ENCODE measurements around the gene ROBO1. TPM values are rescaled to one million over a fixed set of nuclear protein-coding genes. Genes with fewer than 3 reads are reported as not detected.
A peak's percentile ranks its signal among the peaks of the same experiment; 100 is the strongest.

The ROBO1 gene
- polyA plus RNA-seq, 4 donors = 0.81 to 12.2 (median 2.6) TPM

- no peak for DNase-seq
- Histone ChIP-seq H3K27me3 (ENCODE audit: control insufficient read depth in 3 of 3, insufficient read depth in 3 of 3, low read length in 3 of 3) (no peaks in the 10 kb centered on the region), H3K9me3 (ENCODE audit: control insufficient read depth in 2 of 2, insufficient read depth in 1 of 2, low read depth in 1 of 2, low read length in 1 of 2) (no peaks in the 10 kb centered on the region), H3K27ac (ENCODE audit: low read depth in 1 of 3, low read length in 2 of 3) (no peak overlapping the region), H3K4me3 (ENCODE audit: low read depth in 1 of 3, low read length in 3 of 3) (no peak overlapping the region), H3K36me3 (ENCODE audit: control insufficient read depth in 3 of 3, insufficient read depth in 2 of 3, low read depth in 1 of 3, low read length in 3 of 3) (no peaks in the 10 kb centered on the region), H3K4me1 (ENCODE audit: control insufficient read depth in 3 of 3, insufficient read depth in 2 of 3, low read depth in 1 of 3, low read length in 2 of 3) (no peaks in the 10 kb centered on the region)
- FAIRE-seq = no peak
- 29 to 58% (median 42%) methylated on average over 2 of the region's 2 CpGs for WGBS, 3 donors
Measured at GRCh38 chr3:79154865-79155264, 612.9 kb downstream of the ROBO1 start.

GRCh38 chr3:79148786-79149185 lies 619.0 kb downstream of the ROBO1 start:
- no peaks in the 10 kb centered on the region for H3K36me3 ChIP-seq (ENCODE audit: control insufficient read depth in 3 of 3, insufficient read depth in 2 of 3, low read depth in 1 of 3, low read length in 3 of 3)
- 83 to 87% (median 85%) methylated on average over 2 of the region's 2 CpGs for WGBS, 3 donors
- no peak overlapping the region for H3K4me3 ChIP-seq (ENCODE audit: low read depth in 1 of 3, low read length in 3 of 3)
- no peaks in the 10 kb centered on the region for H3K4me1 ChIP-seq (ENCODE audit: control insufficient read depth in 3 of 3, insufficient read depth in 2 of 3, low read depth in 1 of 3, low read length in 2 of 3)
- DNase-seq (no peak), FAIRE-seq (no peak)
- no peaks in the 10 kb centered on the region for H3K27me3 ChIP-seq (ENCODE audit: control insufficient read depth in 3 of 3, insufficient read depth in 3 of 3, low read length in 3 of 3)
- H3K27ac ChIP-seq (ENCODE audit: low read depth in 1 of 3, low read length in 2 of 3) = no peak overlapping the region
- H3K9me3 ChIP-seq (ENCODE audit: control insufficient read depth in 2 of 2, insufficient read depth in 1 of 2, low read depth in 1 of 2, low read length in 1 of 2) = no peaks in the 10 kb centered on the region

- WGBS, 3 donors = 41 to 68% (median 50%) methylated on average over 3 of the region's 3 CpGs
- H3K9me3 ChIP-seq (ENCODE audit: control insufficient read depth in 2 of 2, insufficient read depth in 1 of 2, low read depth in 1 of 2, low read length in 1 of 2) = no peaks in the 10 kb centered on the region
- DNase-seq = no peak
- no peak overlapping the region for H3K4me3 ChIP-seq (ENCODE audit: low read depth in 1 of 3, low read length in 3 of 3)
- H3K27ac ChIP-seq (ENCODE audit: low read depth in 1 of 3, low read length in 2 of 3) = no peak overlapping the region
- FAIRE-seq = no peak
- no peaks in the 10 kb centered on the region for H3K27me3 ChIP-seq (ENCODE audit: control insufficient read depth in 3 of 3, insufficient read depth in 3 of 3, low read length in 3 of 3)
- no peaks in the 10 kb centered on the region for H3K36me3 ChIP-seq (ENCODE audit: control insufficient read depth in 3 of 3, insufficient read depth in 2 of 3, low read depth in 1 of 3, low read length in 3 of 3)
- H3K4me1 ChIP-seq (ENCODE audit: control insufficient read depth in 3 of 3, insufficient read depth in 2 of 3, low read depth in 1 of 3, low read length in 2 of 3) = no peaks in the 10 kb centered on the region
Measured at GRCh38 chr3:79146024-79146423, 621.8 kb downstream of the ROBO1 start.

DNA sequence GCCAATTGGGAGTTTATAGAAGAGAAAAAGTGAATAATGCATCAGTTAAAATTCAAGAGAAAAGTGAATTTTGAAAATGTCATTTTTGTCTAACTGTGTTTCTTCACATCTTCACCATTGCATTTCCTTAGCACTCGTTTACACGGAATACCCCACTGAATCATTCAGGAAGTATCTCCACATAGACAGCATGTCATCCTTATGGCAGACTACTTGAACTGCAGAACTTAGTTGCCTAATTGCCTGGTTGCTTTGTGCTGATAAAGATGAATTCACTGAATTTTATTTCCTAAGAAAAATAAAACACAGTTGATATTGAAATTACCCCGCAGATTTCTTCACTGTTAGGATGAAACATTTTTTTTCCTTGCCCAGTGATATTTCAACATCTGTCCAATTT lies 627.1 kb downstream of the ROBO1 start:
- Histone ChIP-seq H3K9me3 (ENCODE audit: control insufficient read depth in 2 of 2, insufficient read depth in 1 of 2, low read depth in 1 of 2, low read length in 1 of 2) (no peaks in the 10 kb centered on the region), H3K27me3 (ENCODE audit: control insufficient read depth in 3 of 3, insufficient read depth in 3 of 3, low read length in 3 of 3) (no peaks in the 10 kb centered on the region), H3K4me1 (ENCODE audit: control insufficient read depth in 3 of 3, insufficient read depth in 2 of 3, low read depth in 1 of 3, low read length in 2 of 3) (no peaks in the 10 kb centered on the region), H3K27ac (ENCODE audit: low read depth in 1 of 3, low read length in 2 of 3) (no peak overlapping the region), H3K36me3 (ENCODE audit: control insufficient read depth in 3 of 3, insufficient read depth in 2 of 3, low read depth in 1 of 3, low read length in 3 of 3) (no peaks in the 10 kb centered on the region), H3K4me3 (ENCODE audit: low read depth in 1 of 3, low read length in 3 of 3) (no peak overlapping the region)
- FAIRE-seq = no peak
- 68 to 80% (median 72%) methylated on average over 3 of the region's 3 CpGs for WGBS, 3 donors
- no peak for DNase-seq

DNA sequence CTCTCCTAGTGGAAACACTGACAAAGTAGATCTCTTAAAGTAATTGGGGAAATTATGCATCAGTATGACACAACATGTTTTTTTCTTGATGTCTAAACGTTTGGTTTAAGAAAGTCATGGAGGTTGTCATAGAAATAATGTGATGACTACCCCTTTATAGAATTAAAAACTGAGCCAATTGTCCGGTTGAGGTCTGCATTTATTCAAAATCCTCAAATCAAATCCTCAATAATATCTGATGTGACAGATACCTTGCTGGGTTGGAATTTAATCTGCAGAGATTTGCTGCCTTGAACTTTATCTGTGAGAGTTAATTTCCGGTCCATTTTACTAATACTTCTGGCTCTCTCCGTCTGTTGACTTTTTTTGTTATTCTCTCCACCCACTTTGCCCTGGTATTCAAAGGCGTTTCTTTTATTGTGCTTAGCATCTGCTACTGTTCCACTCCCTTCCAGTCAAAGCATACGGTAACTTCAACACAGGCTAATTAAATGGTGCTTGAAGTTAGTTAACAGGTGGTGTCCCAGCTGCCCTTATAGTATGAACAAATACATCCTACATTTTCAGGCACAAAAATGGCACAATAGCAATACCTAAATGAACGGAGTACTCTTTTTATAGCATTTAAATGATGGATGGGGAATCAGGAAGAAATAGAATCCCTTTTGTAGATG lies 628.3 kb downstream of the ROBO1 start:
- H3K27ac ChIP-seq (ENCODE audit: low read depth in 1 of 3, low read length in 2 of 3) = no peak overlapping the region
- DNase-seq (peak in 1 of 2 donors; percentile 34), FAIRE-seq (no peak)
- H3K4me1 ChIP-seq (ENCODE audit: control insufficient read depth in 3 of 3, insufficient read depth in 2 of 3, low read depth in 1 of 3, low read length in 2 of 3) = no peaks in the 10 kb centered on the region
- WGBS, 3 donors = 32 to 65% (median 47%) methylated on average over 7 of the region's 7 CpGs
- no peak overlapping the region for H3K4me3 ChIP-seq (ENCODE audit: low read depth in 1 of 3, low read length in 3 of 3)
- H3K27me3 ChIP-seq (ENCODE audit: control insufficient read depth in 3 of 3, insufficient read depth in 3 of 3, low read length in 3 of 3) = no peaks in the 10 kb centered on the region
- no peaks in the 10 kb centered on the region for H3K9me3 ChIP-seq (ENCODE audit: control insufficient read depth in 2 of 2, insufficient read depth in 1 of 2, low read depth in 1 of 2, low read length in 1 of 2)
- no peaks in the 10 kb centered on the region for H3K36me3 ChIP-seq (ENCODE audit: control insufficient read depth in 3 of 3, insufficient read depth in 2 of 3, low read depth in 1 of 3, low read length in 3 of 3)

DNA sequence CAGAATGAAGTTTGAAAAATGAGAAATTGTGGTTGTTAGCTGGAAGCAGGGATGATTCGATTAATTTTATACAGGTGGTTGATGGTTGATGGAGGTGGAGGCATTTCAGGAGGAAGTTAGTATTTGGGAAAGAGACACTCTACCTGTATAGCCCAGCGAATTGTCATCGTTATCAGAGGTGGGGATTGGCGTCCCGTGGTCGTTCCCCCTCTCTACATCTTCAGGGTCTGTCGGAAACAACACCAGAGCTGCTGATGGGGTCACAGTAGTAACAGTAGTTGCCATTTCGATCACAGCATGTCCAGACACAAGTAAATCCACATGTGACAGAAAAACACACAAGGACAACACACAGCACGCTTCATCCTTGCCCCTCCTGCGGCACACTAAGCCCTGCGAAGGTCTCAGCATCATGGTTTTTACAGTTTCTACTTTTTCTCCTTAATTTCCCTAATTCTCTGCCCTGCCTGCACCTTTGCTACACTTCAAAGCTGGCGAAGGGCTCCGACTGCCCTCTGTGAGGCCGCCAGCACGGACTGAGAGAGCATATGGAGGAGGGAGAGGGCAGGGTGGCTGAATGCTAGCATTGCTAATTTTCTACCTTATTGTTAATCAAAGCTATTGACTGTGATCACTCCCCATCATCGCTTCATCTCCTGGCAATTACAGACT lies 642.3 kb downstream of the ROBO1 start:
- 55 to 64% (median 63%) methylated on average over 16 of the region's 16 CpGs for WGBS, 3 donors
- DNase-seq (no peak), FAIRE-seq (no peak)
- Histone ChIP-seq H3K27me3 (ENCODE audit: control insufficient read depth in 3 of 3, insufficient read depth in 3 of 3, low read length in 3 of 3) (no peaks in the 10 kb centered on the region), H3K36me3 (ENCODE audit: control insufficient read depth in 3 of 3, insufficient read depth in 2 of 3, low read depth in 1 of 3, low read length in 3 of 3) (no peaks in the 10 kb centered on the region), H3K9me3 (ENCODE audit: control insufficient read depth in 2 of 2, insufficient read depth in 1 of 2, low read depth in 1 of 2, low read length in 1 of 2) (no peaks in the 10 kb centered on the region), H3K4me1 (ENCODE audit: control insufficient read depth in 3 of 3, insufficient read depth in 2 of 3, low read depth in 1 of 3, low read length in 2 of 3) (no peaks in the 10 kb centered on the region), H3K27ac (ENCODE audit: low read depth in 1 of 3, low read length in 2 of 3) (no peak overlapping the region), H3K4me3 (ENCODE audit: low read depth in 1 of 3, low read length in 3 of 3) (no peak overlapping the region)

- DNase-seq (no peak), FAIRE-seq (no peak)
- 78 to 92% (median 91%) methylated on average over 4 of the region's 4 CpGs for WGBS, 3 donors
- Histone ChIP-seq H3K4me1 (ENCODE audit: control insufficient read depth in 3 of 3, insufficient read depth in 2 of 3, low read depth in 1 of 3, low read length in 2 of 3) (no peaks in the 10 kb centered on the region), H3K36me3 (ENCODE audit: control insufficient read depth in 3 of 3, insufficient read depth in 2 of 3, low read depth in 1 of 3, low read length in 3 of 3) (no peaks in the 10 kb centered on the region), H3K4me3 (ENCODE audit: low read depth in 1 of 3, low read length in 3 of 3) (no peak overlapping the region), H3K27me3 (ENCODE audit: control insufficient read depth in 3 of 3, insufficient read depth in 3 of 3, low read length in 3 of 3) (no peaks in the 10 kb centered on the region), H3K9me3 (ENCODE audit: control insufficient read depth in 2 of 2, insufficient read depth in 1 of 2, low read depth in 1 of 2, low read length in 1 of 2) (no peaks in the 10 kb centered on the region), H3K27ac (ENCODE audit: low read depth in 1 of 3, low read length in 2 of 3) (no peak overlapping the region)
Measured at GRCh38 chr3:79115458-79115857, 652.3 kb downstream of the ROBO1 start.

GRCh38 chr3:79113876-79114275 lies 653.9 kb downstream of the ROBO1 start:
- Histone ChIP-seq H3K4me1 (ENCODE audit: control insufficient read depth in 3 of 3, insufficient read depth in 2 of 3, low read depth in 1 of 3, low read length in 2 of 3) (no peaks in the 10 kb centered on the region), H3K4me3 (ENCODE audit: low read depth in 1 of 3, low read length in 3 of 3) (no peak overlapping the region), H3K9me3 (ENCODE audit: control insufficient read depth in 2 of 2, insufficient read depth in 1 of 2, low read depth in 1 of 2, low read length in 1 of 2) (no peaks in the 10 kb centered on the region), H3K27me3 (ENCODE audit: control insufficient read depth in 3 of 3, insufficient read depth in 3 of 3, low read length in 3 of 3) (no peaks in the 10 kb centered on the region), H3K36me3 (ENCODE audit: control insufficient read depth in 3 of 3, insufficient read depth in 2 of 3, low read depth in 1 of 3, low read length in 3 of 3) (no peaks in the 10 kb centered on the region), H3K27ac (ENCODE audit: low read depth in 1 of 3, low read length in 2 of 3) (no peak overlapping the region)
- DNase-seq (peak in 1 of 2 donors; percentile 87), FAIRE-seq (no peak)
- 23 to 62% (median 41%) methylated on average over 3 of the region's 3 CpGs for WGBS, 3 donors

Measured in small intestine (tissue), 7 donors.